ENCODE results near the gene RNF220.
"Not testable (repeated sequence)": the region's sequence is repeated elsewhere in the genome, so short reads cannot be mapped to it uniquely, and the experiment has no call there.

RNF220 gene

DNA sequence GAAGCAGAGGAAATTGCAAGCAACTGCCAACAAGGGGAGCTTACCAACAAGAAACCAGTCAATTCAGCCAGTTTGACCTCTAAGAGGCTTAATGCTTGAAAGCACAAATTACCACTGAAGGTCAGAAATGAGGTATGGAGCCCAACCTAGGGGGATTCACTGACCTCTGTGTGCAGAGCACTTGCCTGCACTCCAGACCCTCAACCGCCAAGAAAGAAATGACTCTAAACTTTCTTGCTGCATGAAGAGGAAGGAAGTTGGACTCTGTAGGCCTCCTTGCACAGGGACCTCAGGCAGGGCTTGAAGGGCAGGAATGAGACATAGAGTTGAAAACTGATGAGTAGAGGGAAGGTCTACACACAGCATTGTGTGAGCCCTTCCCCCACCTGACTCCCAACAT, 279.5 kb downstream of the RNF220 start:
- no peak for DNase-seq

DNA sequence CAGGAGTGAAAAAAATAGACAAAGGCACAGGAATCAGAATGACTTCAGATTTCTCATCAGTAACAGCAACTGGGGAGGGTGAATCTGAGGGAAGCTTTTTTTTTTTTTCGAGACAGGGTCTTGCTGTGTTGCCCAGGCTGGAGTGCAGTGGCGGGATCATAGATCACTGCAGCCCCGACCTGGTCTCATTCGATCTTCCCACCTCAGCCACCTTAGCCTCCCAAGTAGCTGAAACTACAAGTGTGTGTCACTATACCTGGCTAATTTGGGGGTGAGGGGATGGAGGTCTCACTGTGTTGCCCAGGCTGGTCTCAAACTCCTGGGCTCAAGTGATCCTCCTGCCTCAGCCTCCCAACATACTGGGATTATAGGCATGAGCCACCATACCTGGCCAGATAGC, 280.2 kb downstream of the RNF220 start:
- DNase-seq, result no peak

DNA sequence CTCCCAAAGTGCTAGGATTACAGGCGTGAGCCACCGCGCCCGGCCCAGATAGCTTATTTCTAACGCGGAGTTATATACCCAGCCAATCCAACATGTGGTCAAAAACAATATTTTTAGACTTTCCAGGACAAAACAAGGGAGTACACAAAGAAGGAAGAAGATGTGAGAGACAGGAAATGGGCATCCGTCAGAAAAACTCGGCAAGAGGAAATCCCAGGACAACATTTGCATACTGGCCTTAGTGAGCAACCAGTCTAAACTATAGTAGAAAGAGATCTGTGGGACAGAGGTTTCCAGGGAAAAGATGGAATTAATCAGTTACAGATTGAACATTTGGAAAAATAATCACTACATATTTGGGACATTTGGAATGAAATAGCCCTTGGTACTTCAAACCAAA, 280.8 kb downstream of the RNF220 start:
- no peak for DNase-seq

DNA sequence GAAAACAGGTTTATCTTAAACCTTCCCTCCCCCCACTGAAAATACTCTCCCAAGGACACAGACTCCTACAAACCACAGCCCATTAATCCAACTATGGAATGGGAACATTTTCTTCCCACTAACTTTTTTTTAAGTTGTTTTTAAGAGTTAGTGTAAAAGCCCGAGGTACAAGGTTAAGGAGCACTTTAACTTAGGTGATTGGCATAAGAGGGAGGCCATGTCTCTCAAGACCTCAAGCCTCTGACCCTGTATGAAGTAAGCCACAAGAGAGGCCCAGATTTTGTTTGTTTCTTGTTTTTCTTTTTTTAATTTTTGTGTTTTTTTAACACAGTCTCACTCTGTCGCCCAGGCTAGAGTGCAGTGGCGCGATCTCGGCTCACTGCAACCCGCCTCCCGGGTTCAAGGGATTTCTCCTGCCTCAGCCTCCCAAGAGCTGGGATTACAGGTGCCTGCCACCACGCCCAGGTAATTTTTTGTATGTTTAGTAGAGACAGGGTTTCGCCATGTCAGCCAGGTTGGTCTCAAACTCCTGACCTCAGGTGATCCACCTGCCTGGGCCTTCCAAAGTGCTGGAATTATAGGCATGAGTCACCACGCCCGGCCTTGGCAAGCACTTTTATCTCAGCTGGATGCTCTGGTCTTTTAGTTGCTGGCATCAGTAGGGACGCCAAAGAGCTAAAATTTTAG, 283.8 kb downstream of the RNF220 start:
- DNase-seq, result no peak

DNA sequence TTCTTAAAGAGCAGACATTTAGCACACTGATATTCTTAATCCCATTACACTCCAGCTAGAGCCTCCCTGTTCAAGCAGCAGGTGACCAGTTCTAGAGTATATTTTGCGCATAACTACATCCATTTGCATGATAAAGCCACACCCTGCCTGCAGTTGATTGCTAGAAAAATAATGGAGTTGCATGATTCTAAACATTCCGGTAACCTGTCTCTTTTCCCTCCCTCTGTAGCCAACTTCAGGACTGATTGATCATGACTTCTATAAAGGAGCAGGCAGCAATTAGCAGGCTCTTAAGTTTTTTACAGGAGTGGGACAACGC, 284.4 kb downstream of the RNF220 start:
- DNase-seq, result no peak

DNA sequence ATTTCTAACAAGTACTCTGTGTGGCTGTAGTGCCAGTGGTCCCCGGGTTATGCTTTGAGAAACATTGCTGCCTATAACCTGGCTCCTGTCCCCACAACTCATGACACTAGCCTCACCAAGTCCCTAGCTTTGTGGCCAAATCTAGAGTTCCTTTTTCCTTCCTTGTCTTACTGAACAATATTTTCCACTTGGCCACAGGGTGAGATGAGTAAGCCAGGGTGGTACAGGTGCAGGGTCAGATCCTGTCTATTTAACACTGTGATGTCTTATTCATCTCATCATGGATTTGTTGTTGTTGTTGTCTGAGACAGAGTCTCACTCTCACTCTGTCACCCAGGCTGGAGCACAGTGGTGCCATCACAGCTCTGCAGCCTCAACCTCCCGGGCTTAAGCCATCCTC, 288.1 kb downstream of the RNF220 start:
- no peak for DNase-seq

DNA sequence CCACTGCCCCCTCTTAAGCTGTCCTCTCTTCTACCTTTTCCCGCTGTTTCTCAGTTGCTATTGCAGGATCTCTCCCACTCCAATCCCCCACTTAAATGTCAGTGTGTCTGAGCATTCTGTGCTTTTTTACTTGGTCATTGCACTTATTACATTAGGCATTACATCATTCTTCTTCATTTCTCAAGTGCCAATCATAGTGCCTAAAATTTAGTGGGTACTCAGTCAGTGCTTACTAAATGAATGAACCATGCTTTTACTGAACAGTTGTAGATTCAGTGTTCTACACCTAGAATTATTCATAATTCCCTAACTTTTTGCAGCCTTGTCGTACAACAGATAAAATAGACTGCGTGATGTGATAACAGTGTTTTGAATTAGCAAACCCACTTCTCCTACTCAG, 288.8 kb downstream of the RNF220 start:
- DNase-seq, result no peak

DNA sequence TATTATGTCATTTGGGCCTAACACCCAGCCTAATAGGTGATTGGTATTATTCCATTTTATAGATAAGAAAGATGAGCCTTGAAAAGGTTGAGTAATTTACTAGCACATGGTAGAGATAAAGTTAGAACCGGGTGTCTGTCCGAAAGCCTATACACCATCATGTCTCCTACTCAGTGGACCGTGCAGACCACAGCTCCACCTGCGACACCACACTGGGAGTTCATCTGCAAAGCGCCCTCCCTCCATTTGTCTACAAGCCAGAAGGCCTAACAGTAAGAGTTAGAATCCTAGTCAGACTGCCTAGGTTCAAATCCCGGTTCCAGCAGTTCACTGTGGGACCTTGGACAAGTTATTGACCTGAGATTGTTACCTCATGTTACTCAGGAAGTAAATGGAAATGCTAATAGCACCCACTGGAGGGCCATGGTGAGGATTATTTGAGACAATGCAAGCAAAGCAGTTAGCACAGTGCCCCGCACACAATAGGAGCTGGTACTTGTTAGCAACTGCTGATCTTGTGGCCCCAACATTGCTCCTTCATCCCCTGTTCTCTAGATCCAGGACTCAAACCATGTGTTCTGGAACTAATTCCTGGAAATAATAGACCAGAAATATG, 289.9 kb downstream of the RNF220 start:
- no peak for DNase-seq

DNA sequence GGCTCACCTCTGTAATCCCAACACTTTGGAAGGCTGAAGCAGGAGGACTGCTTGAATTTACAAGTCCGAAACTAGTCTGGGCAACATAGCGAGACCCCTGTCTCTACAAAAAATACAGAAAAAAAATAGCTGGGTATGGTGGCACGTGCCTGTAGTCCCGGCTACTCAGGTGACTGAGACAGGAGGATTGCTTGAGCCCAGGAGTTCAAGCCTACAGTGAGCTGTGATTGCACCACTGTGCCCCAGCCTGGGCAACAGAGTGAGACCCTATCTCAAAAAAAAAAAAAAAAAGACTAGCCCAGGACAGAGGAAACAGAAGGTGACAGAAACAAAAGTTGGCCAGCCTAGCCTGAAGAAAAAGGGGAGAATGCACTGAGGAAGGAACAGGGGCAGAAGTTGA, 290.6 kb downstream of the RNF220 start:
- no peak for DNase-seq

DNA sequence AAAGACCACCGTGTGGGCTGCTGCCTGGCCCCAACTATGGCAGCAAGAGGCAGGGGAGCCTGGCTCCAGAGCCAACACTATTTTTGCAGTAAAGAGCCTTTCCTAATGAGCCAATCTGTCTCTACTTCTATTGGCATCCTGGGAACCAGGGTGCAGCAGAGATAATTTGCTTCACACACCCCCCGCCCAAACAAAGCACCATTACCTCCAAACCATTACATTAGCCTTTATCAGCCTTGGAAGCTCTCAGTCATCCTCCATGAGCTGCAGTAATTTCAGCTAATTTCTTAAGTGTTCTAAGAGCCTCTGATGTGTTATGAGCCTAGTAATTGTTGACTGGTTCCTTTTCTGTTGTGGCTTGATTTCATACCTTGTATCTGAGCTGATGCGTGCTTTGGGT, 291.0 kb downstream of the RNF220 start:
- DNase-seq, result no peak

DNA sequence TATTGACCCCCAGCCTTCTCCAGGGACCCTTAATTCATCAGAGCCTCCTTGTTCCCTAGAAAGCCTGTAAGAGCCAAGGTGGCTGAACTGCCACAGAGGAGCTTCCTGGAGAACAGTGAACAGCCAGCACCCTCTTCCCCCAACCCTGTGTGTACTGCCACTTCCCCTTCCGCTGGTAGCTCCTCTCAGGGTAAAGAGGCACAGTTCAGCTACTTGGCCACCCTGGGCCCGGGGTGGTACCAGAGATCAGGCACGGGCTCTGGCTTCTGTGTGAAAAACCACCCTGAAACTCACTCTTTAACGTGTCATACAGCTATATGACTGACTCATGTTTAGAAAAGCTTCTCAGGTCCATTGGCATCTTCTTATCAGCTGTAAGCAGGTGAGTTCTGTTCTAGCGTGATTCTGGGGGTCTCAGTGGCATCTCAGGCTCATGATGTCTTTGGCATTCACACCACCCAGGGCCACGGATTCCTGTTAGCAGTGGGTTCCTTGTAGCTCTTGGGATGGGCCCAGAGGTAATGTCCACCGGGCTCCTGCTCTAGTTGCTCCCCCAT, 291.8 kb downstream of the RNF220 start:
- no peak for DNase-seq

DNA sequence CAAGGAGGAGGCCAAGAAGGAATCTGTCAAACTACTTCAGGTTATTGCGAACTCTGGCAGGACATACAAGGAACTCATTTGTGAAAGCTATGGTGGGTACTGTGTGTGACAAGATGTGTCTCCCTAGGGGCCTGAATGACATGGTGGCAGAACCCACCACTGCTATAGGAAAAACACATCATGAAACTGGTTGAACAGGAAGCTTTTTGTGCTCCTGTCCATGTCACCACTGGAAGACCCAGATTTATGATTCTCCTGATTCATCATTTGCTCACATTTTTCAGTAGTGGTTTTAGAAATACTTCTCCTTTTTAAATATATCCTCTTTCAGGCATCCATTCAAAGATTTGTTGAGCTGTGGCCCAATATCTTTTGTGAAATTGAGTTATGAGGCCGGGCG, 293.1 kb downstream of the RNF220 start:
- DNase-seq, result no peak

DNA sequence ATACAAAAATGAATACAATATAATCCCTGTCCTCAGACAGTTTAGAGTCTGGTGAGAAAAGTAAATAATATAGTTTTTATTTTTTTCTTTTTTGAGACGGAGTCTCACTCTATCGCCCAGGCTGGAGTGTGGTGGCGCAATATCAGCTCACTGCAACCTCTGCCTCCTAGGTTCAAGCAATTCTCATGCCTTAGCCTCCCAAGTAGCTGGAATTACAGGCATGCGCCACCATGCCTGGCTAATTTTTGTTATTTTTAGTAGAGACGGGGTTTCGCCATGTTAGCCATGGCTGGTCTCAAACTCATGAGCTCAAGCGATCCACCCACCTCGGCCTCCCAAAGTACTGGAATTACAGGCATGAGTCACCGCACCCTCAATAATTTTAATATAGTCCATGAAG, 294.3 kb downstream of the RNF220 start:
- not testable (repeated sequence) for DNase-seq

DNA sequence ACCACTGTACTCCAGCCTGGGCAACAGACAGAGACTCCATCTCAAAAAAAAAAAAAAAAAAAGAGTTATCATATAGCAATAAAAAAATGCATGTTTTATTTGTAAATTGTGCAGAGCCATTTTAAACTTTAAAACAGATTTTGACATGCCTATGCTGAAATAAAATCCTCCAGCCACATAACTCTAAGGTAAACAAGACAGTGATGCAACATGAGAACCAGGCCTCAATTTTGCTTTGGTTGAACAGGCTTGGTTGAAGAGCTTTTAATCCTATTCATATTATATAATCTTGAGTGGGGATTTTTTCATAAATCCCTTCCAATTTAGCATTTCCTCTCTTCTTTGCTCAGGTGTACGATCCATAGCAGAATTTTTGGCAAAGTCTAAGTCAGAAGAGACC, 295.5 kb downstream of the RNF220 start:
- no peak for DNase-seq

DNA sequence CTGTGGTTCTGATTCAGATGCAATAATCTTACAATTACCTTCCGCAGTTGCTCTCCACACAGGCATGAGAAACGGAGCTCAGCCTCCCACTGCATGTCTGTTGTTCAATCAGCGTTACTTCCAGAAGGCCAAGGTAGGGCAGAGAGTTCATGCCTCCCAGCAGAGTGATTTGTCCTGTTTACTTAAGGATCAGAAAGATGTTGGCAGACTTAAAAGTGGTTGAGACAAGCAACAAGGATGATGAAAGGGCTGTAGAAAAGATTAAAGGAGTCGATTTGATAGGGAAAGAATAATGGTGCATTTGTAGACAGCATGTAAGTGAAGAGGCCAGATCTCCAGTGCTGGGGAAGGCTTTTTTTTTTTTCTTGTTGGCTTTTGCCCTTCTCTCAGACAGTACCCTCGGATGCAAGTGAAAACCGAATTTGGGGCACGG, 296.1 kb downstream of the RNF220 start:
- DNase-seq, result no peak

Measured in femur (tissue), 1 donor.